ENCODE measurements around the gene TMSB15C. TPM values are rescaled to one million over a fixed set of nuclear protein-coding genes. Genes with fewer than 3 reads are reported as not detected.
A peak's percentile ranks its signal among the peaks of the same experiment; 100 is the strongest.

TMSB15C gene
- total RNA-seq, 1 donor from 2014 or later: 20.6 TPM

DNA sequence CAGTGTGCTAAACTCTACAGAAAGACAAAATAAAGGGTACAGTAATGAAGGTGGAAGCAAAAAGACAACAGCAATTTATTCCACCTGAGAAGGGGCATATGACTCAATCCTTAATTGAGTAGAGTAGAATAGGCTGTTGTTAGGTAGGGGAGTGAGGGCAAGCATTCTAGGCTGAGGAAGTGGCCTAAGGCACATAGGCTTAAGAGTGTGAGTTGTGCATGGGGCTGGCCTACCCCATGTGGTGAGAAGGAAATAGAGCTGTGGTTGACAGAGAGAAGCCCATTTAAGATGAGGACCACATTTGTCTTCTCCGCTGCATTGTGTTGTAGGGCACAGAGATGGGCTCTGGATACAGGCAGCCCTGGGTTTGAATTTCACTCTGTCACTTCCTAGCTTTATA is 32.9 kb upstream of the TMSB15C start:
- H3K4me3 ChIP-seq: no peak overlapping the region
- Mint-ChIP-seq H3K27me3 (ENCODE audit: insufficient read depth, low read depth) (peaks cover 3% of the 10 kb centered on the region), H3K27ac (no peak overlapping the region), H3K9me3 (no peaks in the 10 kb centered on the region), H3K4me1 (peaks cover 67% of the 10 kb centered on the region), H3K4me3 (no peak overlapping the region), H3K36me3 (peaks cover 2% of the 10 kb centered on the region)
- no peaks in the 10 kb centered on the region for H3K79me2 ChIP-seq (ENCODE audit: low read depth)
- TF ChIP-seq EZH2phosphoT487 (IDR thresholded peaks at IDR 0.05): no peak
- TF ChIP-seq, protein P1, sequence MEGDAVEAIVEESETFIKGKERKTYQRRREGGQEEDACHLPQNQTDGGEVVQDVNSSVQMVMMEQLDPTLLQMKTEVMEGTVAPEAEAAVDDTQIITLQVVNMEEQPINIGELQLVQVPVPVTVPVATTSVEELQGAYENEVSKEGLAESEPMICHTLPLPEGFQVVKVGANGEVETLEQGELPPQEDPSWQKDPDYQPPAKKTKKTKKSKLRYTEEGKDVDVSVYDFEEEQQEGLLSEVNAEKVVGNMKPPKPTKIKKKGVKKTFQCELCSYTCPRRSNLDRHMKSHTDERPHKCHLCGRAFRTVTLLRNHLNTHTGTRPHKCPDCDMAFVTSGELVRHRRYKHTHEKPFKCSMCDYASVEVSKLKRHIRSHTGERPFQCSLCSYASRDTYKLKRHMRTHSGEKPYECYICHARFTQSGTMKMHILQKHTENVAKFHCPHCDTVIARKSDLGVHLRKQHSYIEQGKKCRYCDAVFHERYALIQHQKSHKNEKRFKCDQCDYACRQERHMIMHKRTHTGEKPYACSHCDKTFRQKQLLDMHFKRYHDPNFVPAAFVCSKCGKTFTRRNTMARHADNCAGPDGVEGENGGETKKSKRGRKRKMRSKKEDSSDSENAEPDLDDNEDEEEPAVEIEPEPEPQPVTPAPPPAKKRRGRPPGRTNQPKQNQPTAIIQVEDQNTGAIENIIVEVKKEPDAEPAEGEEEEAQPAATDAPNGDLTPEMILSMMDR (IDR thresholded peaks at IDR 0.05): no peak
- TF ChIP-seq EZH2 (IDR thresholded peaks at IDR 0.05): no peak
- H2AFZ ChIP-seq (replicated peaks): no peak overlapping the region
- H3K4me1 ChIP-seq: peaks cover 14% of the 10 kb centered on the region
- peaks cover 6% of the 10 kb centered on the region for H4K20me1 ChIP-seq (ENCODE audit: low read depth)
- no peak overlapping the region for H3K4me2 ChIP-seq
- no peaks in the 10 kb centered on the region for H3K36me3 ChIP-seq
- DNase-seq (ENCODE audit: low spot score): no peak
- no peaks in the 10 kb centered on the region for H3K9me3 ChIP-seq (ENCODE audit: low read depth)
- H3K9ac ChIP-seq: no peak overlapping the region
- H3K27me3 ChIP-seq: no peaks in the 10 kb centered on the region
- no peak overlapping the region for H3K27ac ChIP-seq
- peaks cover 14% of the 10 kb centered on the region for H3F3A ChIP-seq (ENCODE audit: low read depth)

- no peaks in the 10 kb centered on the region for H3K36me3 ChIP-seq
Measured at GRCh38 chrX:104105330-104106262, 29.6 kb upstream of the TMSB15C start.

GRCh38 chrX:104104676-104105075 is 28.6 kb upstream of the TMSB15C start:
- Histone ChIP-seq H3K4me3 (no peak overlapping the region), H3F3A (ENCODE audit: low read depth) (no peaks in the 10 kb centered on the region), H3K27me3 (no peaks in the 10 kb centered on the region), H3K9me3 (ENCODE audit: low read depth) (no peaks in the 10 kb centered on the region), H3K36me3 (no peaks in the 10 kb centered on the region), H3K79me2 (ENCODE audit: low read depth) (no peaks in the 10 kb centered on the region), H3K9ac (no peak overlapping the region), H2AFZ (replicated peaks) (no peak overlapping the region), H3K4me1 (peaks cover 5% of the 10 kb centered on the region), H3K4me2 (no peak overlapping the region), H3K27ac (no peak overlapping the region), H4K20me1 (ENCODE audit: low read depth) (no peaks in the 10 kb centered on the region)
- no peaks in the 10 kb centered on the region for H3K9me3 Mint-ChIP-seq
- peak overlapping the region; percentile 87 for H3K27ac Mint-ChIP-seq
- TF ChIP-seq EZH2phosphoT487 (IDR thresholded peaks at IDR 0.05) (no peak), EZH2 (IDR thresholded peaks at IDR 0.05) (no peak)
- TF ChIP-seq, protein P1 (IDR thresholded peaks at IDR 0.05): no peak
- peaks cover 4% of the 10 kb centered on the region for H3K27me3 Mint-ChIP-seq (ENCODE audit: insufficient read depth, low read depth)
- H3K4me1 Mint-ChIP-seq: peaks cover 35% of the 10 kb centered on the region
- H3K36me3 Mint-ChIP-seq: peaks cover 6% of the 10 kb centered on the region
- H3K4me3 Mint-ChIP-seq: no peak overlapping the region
- DNase-seq (ENCODE audit: low spot score): no peak

More at GRCh38 chrX:104105330-104106262, 29.6 kb upstream of the TMSB15C start:
- H4K20me1 ChIP-seq (ENCODE audit: low read depth): no peaks in the 10 kb centered on the region
- H3K9me3 ChIP-seq (ENCODE audit: low read depth): no peaks in the 10 kb centered on the region
- H3K9ac ChIP-seq: no peak overlapping the region
- no peak overlapping the region for H3K4me2 ChIP-seq
- no peak overlapping the region for H2AFZ ChIP-seq (replicated peaks)
- Mint-ChIP-seq H3K9me3 (no peaks in the 10 kb centered on the region), H3K27ac (peak overlapping the region; percentile 87), H3K4me3 (peak overlapping the region; percentile 29), H3K27me3 (ENCODE audit: insufficient read depth, low read depth) (peaks cover 4% of the 10 kb centered on the region), H3K4me1 (peaks cover 42% of the 10 kb centered on the region), H3K36me3 (peaks cover 8% of the 10 kb centered on the region)
- peaks cover 9% of the 10 kb centered on the region for H3K4me1 ChIP-seq
- no peak for DNase-seq (ENCODE audit: low spot score)
- no peak overlapping the region for H3K4me3 ChIP-seq
- no peaks in the 10 kb centered on the region for H3K79me2 ChIP-seq (ENCODE audit: low read depth)
- no peaks in the 10 kb centered on the region for H3F3A ChIP-seq (ENCODE audit: low read depth)
- no peak overlapping the region for H3K27ac ChIP-seq
- TF ChIP-seq EZH2phosphoT487 (IDR thresholded peaks at IDR 0.05): no peak
- no peak for TF ChIP-seq EZH2 (IDR thresholded peaks at IDR 0.05)
- TF ChIP-seq, protein P1 (IDR thresholded peaks at IDR 0.05): no peak
- H3K27me3 ChIP-seq: no peaks in the 10 kb centered on the region
